ENCODE data around the gene AXL.
A peak's percentile ranks its signal among the peaks of the same experiment; 100 is the strongest.
"Not testable (repeated sequence)": the region's sequence is repeated elsewhere in the genome, so short reads cannot be mapped to it uniquely, and the experiment has no call there.

Gene AXL

GRCh38 chr19:41198559-41198958, 20.5 kb upstream of the AXL start:
- DNase-seq (ENCODE audit: low read depth in 2 of 2) = no peak
- no peak for TF ChIP-seq CTCF (IDR thresholded peaks at IDR 0.05; ENCODE audit: low read depth, low read length)
- no peak overlapping the region for H3K4me3 ChIP-seq (replicated peaks in 1 of 2; ENCODE audit: low read depth in 2 of 2, low read length in 2 of 2)

- H3K4me3 ChIP-seq (replicated peaks in 1 of 2; ENCODE audit: low read depth in 2 of 2, low read length in 2 of 2) = no peak overlapping the region
- no peak for TF ChIP-seq CTCF (IDR thresholded peaks at IDR 0.05; ENCODE audit: low read depth, low read length)
- DNase-seq (ENCODE audit: low read depth in 2 of 2) = no peak
Measured at GRCh38 chr19:41203371-41203770, 15.7 kb upstream of the AXL start.

- DNase-seq (ENCODE audit: low read depth in 2 of 2) = peak; percentile 92 to 93
- peak; percentile 95 for TF ChIP-seq CTCF (IDR thresholded peaks at IDR 0.05; ENCODE audit: low read depth, low read length)
- H3K4me3 ChIP-seq (replicated peaks in 1 of 2; ENCODE audit: low read depth in 2 of 2, low read length in 2 of 2) = not testable (repeated sequence)
Measured at GRCh38 chr19:41204338-41204737, 14.7 kb upstream of the AXL start.

GRCh38 chr19:41205995-41206394, 13.0 kb upstream of the AXL start:
- TF ChIP-seq CTCF (IDR thresholded peaks at IDR 0.05; ENCODE audit: low read depth, low read length) = no peak
- no peak overlapping the region for H3K4me3 ChIP-seq (replicated peaks in 1 of 2; ENCODE audit: low read depth in 2 of 2, low read length in 2 of 2)
- peak in 1 of 2 donors; percentile 20 for DNase-seq (ENCODE audit: low read depth in 2 of 2)

- no peak for TF ChIP-seq CTCF (IDR thresholded peaks at IDR 0.05; ENCODE audit: low read depth, low read length)
- H3K4me3 ChIP-seq (replicated peaks in 1 of 2; ENCODE audit: low read depth in 2 of 2, low read length in 2 of 2) = no peak overlapping the region
- DNase-seq (ENCODE audit: low read depth in 2 of 2) = no peak
Measured at GRCh38 chr19:41206456-41206855, 12.6 kb upstream of the AXL start.

GRCh38 chr19:41206926-41207750, 11.9 kb upstream of the AXL start:
- H3K4me3 ChIP-seq (replicated peaks in 1 of 2; ENCODE audit: low read depth in 2 of 2, low read length in 2 of 2) = no peak overlapping the region
- no peak for TF ChIP-seq CTCF (IDR thresholded peaks at IDR 0.05; ENCODE audit: low read depth, low read length)
- DNase-seq (ENCODE audit: low read depth in 2 of 2) = peak; percentile 28 to 34

All from cardiac fibroblast (primary cell).